Activated naive CD8-positive, alpha-beta T cell treated with anti-CD3 and anti-CD28 coated beads, Interleukin-2, amount 50 U/mL, for 24 hours (primary cell): Measurements from ENCODE around the gene PHACTR3.

Experiments
- ATAC-seq: fragments of 150-1000 bp; cut with Tn5 transposase; one replicate; pipeline ENCODE4 v1.10.0; 2021
- DNase-seq: peaks from one replicate; pipeline ENCODE4 v3.0.0; 2021
- H3K27ac Mint-ChIP-seq: one replicate; pipeline ENCODE4 v1.8.0; 2021; ENCODE audit warnings: mild to moderate bottlenecking, mixed read lengths
- H3K27me3 Mint-ChIP-seq: one replicate; pipeline ENCODE4 v1.8.0; 2021; ENCODE audit warnings: mixed read lengths
- H3K36me3 Mint-ChIP-seq: one replicate; pipeline ENCODE4 v1.8.0; 2021; ENCODE audit warnings: low read depth, mixed read lengths
- H3K4me1 Mint-ChIP-seq: one replicate; pipeline ENCODE4 v1.8.0; 2021; ENCODE audit warnings: mixed read lengths
- H3K4me3 Mint-ChIP-seq: one replicate; pipeline ENCODE4 v1.8.0; 2021; ENCODE audit warnings: mild to moderate bottlenecking, moderate library complexity, mixed read lengths
- H3K9me3 Mint-ChIP-seq: one replicate; pipeline ENCODE4 v1.8.0; 2021; ENCODE audit warnings: mixed read lengths

PHACTR3 gene

DNA sequence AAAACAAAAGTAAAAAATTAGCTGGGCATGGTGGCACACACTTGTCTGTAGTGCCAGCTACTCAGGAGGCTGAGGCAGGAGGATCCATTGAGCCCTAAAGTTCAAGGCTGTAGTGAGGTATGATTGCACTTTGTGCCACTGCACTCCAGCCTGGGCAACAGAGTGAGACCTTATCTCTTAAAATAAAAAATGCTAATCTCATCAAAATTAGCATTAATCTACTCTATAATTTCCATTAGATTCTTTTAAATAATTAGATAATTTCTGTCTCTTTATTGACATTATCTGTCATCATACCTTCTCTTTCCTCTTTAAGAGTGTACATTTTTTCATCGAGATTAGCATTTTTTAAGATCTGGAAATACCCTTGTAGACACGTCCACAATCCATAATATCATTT, 48.0 kb downstream of the PHACTR3 start:
- no peaks in the 10 kb centered on the region for H3K4me1 Mint-ChIP-seq
- ATAC-seq (no peak), DNase-seq (no peak)
- H3K4me3 Mint-ChIP-seq: no peak overlapping the region
- H3K27ac Mint-ChIP-seq: no peak overlapping the region
- H3K9me3 Mint-ChIP-seq: peaks cover 6% of the 10 kb centered on the region
- H3K36me3 Mint-ChIP-seq: peaks cover under 1% of the 10 kb centered on the region
- peaks cover 10% of the 10 kb centered on the region for H3K27me3 Mint-ChIP-seq

DNA sequence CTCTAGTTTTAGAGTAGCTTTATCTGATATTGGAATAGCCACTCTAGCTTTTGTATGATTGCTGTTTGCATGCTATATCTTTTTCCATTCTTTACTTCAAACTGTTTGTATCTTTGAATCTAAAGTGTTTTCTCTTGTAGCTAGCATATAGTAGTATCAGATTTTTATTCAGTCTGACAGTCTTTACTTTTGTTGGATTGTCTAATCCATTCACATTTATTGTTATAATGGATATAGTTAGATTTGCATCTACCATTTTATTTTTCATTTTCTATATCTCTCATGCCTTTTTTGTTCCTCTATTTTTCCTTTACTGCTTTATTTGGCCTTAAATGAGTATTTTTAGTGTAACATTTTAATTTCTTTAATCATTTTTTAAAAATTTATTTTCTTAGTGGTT, 52.1 kb downstream of the PHACTR3 start:
- peaks cover 26% of the 10 kb centered on the region for H3K9me3 Mint-ChIP-seq
- no peaks in the 10 kb centered on the region for H3K4me1 Mint-ChIP-seq
- DNase-seq (no peak), ATAC-seq (no peak)
- H3K27ac Mint-ChIP-seq: no peak overlapping the region
- peaks cover 3% of the 10 kb centered on the region for H3K36me3 Mint-ChIP-seq
- peaks cover 2% of the 10 kb centered on the region for H3K27me3 Mint-ChIP-seq
- H3K4me3 Mint-ChIP-seq: no peak overlapping the region

DNA sequence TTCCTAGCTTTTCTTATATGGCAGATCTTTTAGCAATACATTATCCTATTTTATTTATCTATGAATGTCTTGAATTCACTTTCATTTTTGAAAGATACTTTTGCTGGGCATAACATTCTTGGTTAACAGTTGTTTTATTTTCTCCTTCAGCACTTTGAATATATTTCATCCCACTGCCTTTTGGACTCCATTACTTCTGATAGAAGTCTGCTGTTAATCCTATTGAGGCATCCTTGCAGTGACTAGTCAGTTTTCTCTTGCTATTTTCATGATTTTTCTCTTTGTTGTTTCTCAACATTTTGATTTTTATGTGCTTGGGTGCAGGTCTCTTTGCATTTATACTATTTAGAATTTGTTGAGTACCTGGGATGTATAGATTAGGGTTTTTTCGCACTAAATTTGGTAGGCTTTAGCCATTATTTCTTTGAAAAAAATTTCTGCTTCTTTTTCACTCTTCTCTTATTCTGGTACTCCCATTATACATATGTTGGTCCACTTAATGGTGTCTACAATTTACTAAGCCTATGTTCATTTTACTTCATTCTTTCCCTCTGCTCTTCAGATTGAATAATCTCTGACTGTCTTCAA, 53.2 kb downstream of the PHACTR3 start:
- H3K27ac Mint-ChIP-seq: no peak overlapping the region
- H3K4me1 Mint-ChIP-seq: no peaks in the 10 kb centered on the region
- ATAC-seq (no peak), DNase-seq (no peak)
- peaks cover 5% of the 10 kb centered on the region for H3K36me3 Mint-ChIP-seq
- no peak overlapping the region for H3K4me3 Mint-ChIP-seq
- peaks cover 7% of the 10 kb centered on the region for H3K27me3 Mint-ChIP-seq
- H3K9me3 Mint-ChIP-seq: peaks cover 33% of the 10 kb centered on the region

DNA sequence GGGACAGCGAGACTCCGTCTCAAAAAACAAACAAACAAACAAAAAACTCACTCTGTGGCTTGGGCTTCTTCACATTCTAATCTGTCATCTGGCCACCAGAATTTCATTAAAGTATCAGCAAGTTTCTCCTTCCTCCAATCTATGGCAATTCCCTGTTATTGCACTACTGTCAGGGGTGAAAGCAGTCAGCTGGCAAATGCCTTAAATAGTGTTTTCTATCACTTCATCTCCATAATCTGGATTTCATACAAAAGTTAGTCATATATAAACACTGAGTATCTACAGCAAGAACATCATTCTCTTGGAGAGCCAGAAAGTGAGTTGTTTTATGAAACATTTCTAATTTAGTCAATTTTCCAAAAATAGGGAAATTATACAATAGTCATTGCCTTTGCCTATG, 56.1 kb downstream of the PHACTR3 start:
- Mint-ChIP-seq H3K27ac (no peak overlapping the region), H3K36me3 (peaks cover 5% of the 10 kb centered on the region), H3K27me3 (peaks cover 10% of the 10 kb centered on the region), H3K4me3 (no peak overlapping the region), H3K4me1 (no peaks in the 10 kb centered on the region), H3K9me3 (peaks cover 33% of the 10 kb centered on the region)
- DNase-seq (no peak), ATAC-seq (no peak)

DNA sequence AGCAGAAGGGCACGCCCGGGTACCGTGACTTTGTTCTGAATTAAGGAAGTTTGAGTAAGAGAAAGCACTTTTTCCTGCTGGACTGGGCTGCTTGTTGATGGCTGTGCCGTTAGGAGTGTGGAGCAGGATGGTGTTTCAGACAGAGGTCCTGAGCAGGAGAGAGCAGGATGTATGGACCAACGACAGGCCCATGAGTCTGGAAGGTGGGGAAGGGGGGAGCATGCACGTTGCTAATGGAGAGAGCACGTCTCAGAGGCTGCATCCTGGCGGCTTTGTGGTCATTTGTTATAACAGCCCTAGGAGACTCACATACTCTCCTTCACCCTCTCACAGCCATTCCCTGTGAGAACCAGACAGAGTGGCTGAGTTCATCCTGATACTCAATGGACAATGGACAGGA, 56.8 kb downstream of the PHACTR3 start:
- peaks cover 33% of the 10 kb centered on the region for H3K9me3 Mint-ChIP-seq
- ATAC-seq (no peak), DNase-seq (no peak)
- peaks cover 10% of the 10 kb centered on the region for H3K27me3 Mint-ChIP-seq
- H3K4me3 Mint-ChIP-seq: no peak overlapping the region
- no peak overlapping the region for H3K27ac Mint-ChIP-seq
- H3K4me1 Mint-ChIP-seq: no peaks in the 10 kb centered on the region
- H3K36me3 Mint-ChIP-seq: peaks cover 5% of the 10 kb centered on the region

GRCh38 chr20:59661621-59662020, 57.3 kb downstream of the PHACTR3 start:
- H3K4me3 Mint-ChIP-seq: no peak overlapping the region
- H3K27ac Mint-ChIP-seq: no peak overlapping the region
- peaks cover 33% of the 10 kb centered on the region for H3K9me3 Mint-ChIP-seq
- H3K27me3 Mint-ChIP-seq: peaks cover 10% of the 10 kb centered on the region
- DNase-seq: no peak
- H3K4me1 Mint-ChIP-seq: no peaks in the 10 kb centered on the region
- H3K36me3 Mint-ChIP-seq: peaks cover 5% of the 10 kb centered on the region
- ATAC-seq: no peak

DNA sequence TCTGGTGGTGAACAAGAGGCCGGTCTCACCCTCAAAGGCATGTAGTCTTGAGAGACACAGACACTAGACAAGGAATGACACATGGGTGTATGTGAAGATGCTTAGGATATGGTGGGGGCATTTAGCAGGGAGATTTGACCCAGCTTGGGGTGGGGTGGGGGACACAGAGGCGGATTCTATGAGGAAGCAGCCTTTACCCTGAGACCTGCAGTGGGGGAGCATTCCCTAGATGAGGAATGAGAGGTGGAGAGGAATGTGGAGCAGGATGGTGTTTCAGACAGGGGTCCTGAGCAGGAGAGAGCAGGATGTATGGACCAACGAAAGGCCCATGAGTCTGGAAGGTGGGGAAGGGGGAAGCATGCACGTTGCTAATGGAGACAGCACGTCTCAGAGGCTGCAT, 57.8 kb downstream of the PHACTR3 start:
- H3K4me1 Mint-ChIP-seq: no peaks in the 10 kb centered on the region

DNA sequence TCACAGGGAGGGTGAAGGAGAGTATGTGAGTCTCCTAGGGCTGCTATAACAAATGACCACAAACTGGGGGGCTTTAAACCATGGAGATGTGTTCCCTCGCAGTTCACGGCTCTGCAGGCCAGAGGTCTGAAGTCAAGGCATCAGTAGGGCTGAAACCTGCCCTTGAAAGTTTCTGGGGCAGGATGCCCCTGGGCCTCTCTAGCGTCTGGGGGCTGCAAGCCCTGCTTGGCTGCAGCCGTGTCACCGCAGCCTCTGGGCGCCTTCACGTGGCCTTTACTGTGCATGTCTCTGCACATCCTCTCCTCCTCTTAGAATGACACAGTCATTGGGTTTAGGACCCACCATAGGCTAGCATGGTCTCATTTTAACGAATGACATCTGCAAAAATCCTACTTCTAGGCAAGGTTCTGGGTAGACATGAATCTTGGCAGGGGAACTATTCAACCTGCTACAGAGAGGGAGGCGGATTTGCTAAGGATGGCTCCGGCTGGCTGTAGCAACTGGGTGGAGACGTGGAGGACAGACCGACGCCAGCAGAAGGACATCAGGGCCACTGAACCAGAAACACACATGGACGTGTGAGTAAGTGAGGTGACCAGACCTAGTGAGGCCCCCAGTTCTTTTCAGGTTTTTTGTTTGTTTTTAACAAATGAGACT, 58.6 kb downstream of the PHACTR3 start:
- H3K27me3 Mint-ChIP-seq: peaks cover 10% of the 10 kb centered on the region
- no peak for ATAC-seq

More for the DNA sequence above, 57.8 kb downstream of the PHACTR3 start:
- H3K27ac Mint-ChIP-seq: no peak overlapping the region
- peaks cover 29% of the 10 kb centered on the region for H3K9me3 Mint-ChIP-seq
- H3K27me3 Mint-ChIP-seq: peaks cover 10% of the 10 kb centered on the region
- H3K4me3 Mint-ChIP-seq: no peak overlapping the region
- DNase-seq: no peak
- ATAC-seq: no peak
- peaks cover 5% of the 10 kb centered on the region for H3K36me3 Mint-ChIP-seq

GRCh38 chr20:59663513-59664060, 59.2 kb downstream of the PHACTR3 start:
- peaks cover 10% of the 10 kb centered on the region for H3K27me3 Mint-ChIP-seq
- H3K9me3 Mint-ChIP-seq: peaks cover 17% of the 10 kb centered on the region
- no peak overlapping the region for H3K4me3 Mint-ChIP-seq
- ATAC-seq: no peak
- peaks cover 3% of the 10 kb centered on the region for H3K36me3 Mint-ChIP-seq
- H3K27ac Mint-ChIP-seq: no peak overlapping the region
- no peak for DNase-seq
- no peaks in the 10 kb centered on the region for H3K4me1 Mint-ChIP-seq

More for the DNA sequence above, 58.6 kb downstream of the PHACTR3 start:
- Mint-ChIP-seq H3K4me1 (no peaks in the 10 kb centered on the region), H3K27ac (no peak overlapping the region), H3K4me3 (no peak overlapping the region), H3K9me3 (peaks cover 20% of the 10 kb centered on the region), H3K36me3 (peaks cover 3% of the 10 kb centered on the region)
- no peak for DNase-seq

DNA sequence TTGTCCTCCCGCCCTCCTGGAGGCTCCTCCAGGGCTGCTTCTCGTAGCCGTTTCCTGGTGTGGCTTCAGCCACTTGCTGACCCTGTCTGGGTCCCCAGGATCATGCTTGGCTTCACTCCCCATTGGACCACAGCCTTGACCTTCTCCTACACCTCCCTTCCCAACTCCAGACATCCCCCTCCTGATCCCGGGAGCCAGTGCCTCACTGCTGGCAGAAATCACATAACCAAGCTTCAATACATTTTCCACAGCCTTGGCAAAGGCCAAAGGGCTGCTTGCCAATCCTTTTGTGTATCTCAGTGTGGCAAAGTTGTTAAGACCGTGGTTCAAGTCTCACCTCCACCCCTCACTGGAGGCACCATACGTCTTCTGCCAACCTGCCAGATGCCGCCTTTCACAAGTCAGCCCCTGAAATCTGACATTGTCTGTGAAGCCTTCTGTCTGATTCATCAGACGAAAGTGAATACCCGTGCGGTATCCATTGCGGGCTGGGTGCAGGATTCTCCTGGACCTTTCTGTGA, 60.1 kb downstream of the PHACTR3 start:
- H3K27me3 Mint-ChIP-seq: peaks cover 10% of the 10 kb centered on the region
- no peak overlapping the region for H3K27ac Mint-ChIP-seq
- DNase-seq (no peak), ATAC-seq (no peak)
- H3K4me1 Mint-ChIP-seq: no peaks in the 10 kb centered on the region
- no peak overlapping the region for H3K4me3 Mint-ChIP-seq
- H3K9me3 Mint-ChIP-seq: peaks cover 12% of the 10 kb centered on the region
- peaks cover 3% of the 10 kb centered on the region for H3K36me3 Mint-ChIP-seq

DNA sequence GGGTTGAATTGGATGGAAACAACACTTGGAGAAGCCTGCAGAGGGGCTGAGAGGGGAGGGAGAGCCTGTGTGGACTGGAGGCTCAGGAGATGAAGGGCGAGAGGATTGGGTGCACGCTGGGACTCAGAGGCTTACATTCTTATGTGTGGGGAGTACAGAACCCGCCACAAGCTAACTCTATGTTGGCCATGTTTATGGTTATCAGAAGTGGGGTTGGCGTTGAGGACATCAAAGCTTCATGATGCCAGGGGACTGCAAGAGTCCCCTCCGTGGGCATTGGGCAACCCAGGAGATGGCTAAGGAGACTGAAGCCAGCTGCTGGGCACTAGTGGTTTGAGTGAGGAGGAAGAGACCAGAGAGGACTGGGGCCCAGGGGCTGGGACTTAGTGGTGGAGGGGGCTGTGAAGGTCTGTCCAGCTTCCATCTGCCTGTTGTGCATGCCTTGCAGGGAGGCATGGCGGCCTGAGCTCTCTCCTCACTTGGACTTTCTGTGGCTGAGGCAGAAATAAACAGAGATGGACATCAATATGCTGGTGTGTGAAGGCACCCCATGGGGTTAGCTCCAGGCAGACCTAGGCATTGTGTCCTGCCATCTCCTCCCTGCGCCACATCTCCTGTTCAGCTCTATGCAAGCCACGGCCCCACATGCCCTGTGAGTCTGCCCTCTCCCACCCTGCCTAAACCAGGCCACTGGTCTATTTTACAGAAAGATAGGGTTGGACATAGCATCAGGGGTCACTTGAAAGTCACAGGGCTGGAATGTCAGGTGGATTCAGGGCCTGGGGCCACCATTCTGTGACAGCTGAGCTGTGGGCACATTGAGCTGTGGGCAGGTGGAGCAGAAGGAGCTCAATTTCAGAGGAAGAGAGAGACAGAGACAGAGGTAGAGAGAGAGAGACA, 61.6 kb downstream of the PHACTR3 start:
- peaks cover 7% of the 10 kb centered on the region for H3K9me3 Mint-ChIP-seq
- peaks cover 10% of the 10 kb centered on the region for H3K27me3 Mint-ChIP-seq
- ATAC-seq (no peak), DNase-seq (no peak)
- H3K4me3 Mint-ChIP-seq: no peak overlapping the region
- no peak overlapping the region for H3K27ac Mint-ChIP-seq
- H3K4me1 Mint-ChIP-seq: no peaks in the 10 kb centered on the region
- peaks cover 3% of the 10 kb centered on the region for H3K36me3 Mint-ChIP-seq

DNA sequence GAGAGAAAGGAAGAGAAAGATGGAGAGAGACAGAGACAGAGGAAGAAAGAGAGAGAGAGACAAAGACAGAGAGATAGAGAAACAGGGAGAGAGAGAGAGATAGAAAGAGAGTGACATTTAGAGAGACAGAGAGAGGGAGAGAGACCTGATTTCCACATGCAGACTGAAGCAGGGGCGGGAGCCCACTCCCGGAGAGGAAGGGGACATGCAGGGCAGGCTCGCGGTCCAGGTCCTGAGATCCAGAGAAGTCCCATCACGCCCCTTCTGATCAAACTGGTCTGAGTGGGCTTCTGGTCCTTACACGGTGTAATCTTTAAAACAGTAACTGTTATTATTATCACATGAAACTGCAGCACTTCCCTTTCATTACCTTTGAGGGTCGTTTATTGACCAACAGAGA, 62.2 kb downstream of the PHACTR3 start:
- peaks cover 3% of the 10 kb centered on the region for H3K36me3 Mint-ChIP-seq
- DNase-seq (no peak), ATAC-seq (no peak)
- peaks cover 8% of the 10 kb centered on the region for H3K27me3 Mint-ChIP-seq
- H3K4me3 Mint-ChIP-seq: no peak overlapping the region
- H3K4me1 Mint-ChIP-seq: no peaks in the 10 kb centered on the region
- peaks cover 7% of the 10 kb centered on the region for H3K9me3 Mint-ChIP-seq
- H3K27ac Mint-ChIP-seq: no peak overlapping the region

- H3K4me3 Mint-ChIP-seq: no peak overlapping the region
- H3K27ac Mint-ChIP-seq: no peak overlapping the region
- H3K27me3 Mint-ChIP-seq: peaks cover 6% of the 10 kb centered on the region
- no peaks in the 10 kb centered on the region for H3K4me1 Mint-ChIP-seq
- ATAC-seq: no peak
- peaks cover 3% of the 10 kb centered on the region for H3K36me3 Mint-ChIP-seq
- H3K9me3 Mint-ChIP-seq: peaks cover 4% of the 10 kb centered on the region
- DNase-seq: no peak
These were observed 62.8 kb downstream of the PHACTR3 start for GRCh38 chr20:59667131-59667530.

- Mint-ChIP-seq H3K9me3 (no peaks in the 10 kb centered on the region), H3K4me3 (no peak overlapping the region), H3K4me1 (no peaks in the 10 kb centered on the region), H3K27me3 (peaks cover 3% of the 10 kb centered on the region), H3K27ac (no peak overlapping the region), H3K36me3 (no peaks in the 10 kb centered on the region)
- no peak for DNase-seq
- no peak for ATAC-seq
These were observed 63.7 kb downstream of the PHACTR3 start for GRCh38 chr20:59667981-59668515.
